PC-3 (cell line): ENCODE measurements around the gene DAB1.

Experiments used
- CTCF ChIP-seq: fragments of 300-600 bp; sonication (generic); conservative IDR thresholded peaks from 2 replicates; pipeline ENCODE4 v1.5.1; 2017; ENCODE audit warnings: antibody characterized with exemption, low read depth, mild to moderate bottlenecking, low read length
- EZH2 ChIP-seq: fragments of 300-600 bp; sonication (generic); IDR thresholded peaks from one replicate; pipeline ENCODE4 v1.6.1; 2017; ENCODE audit warnings: antibody characterized with exemption, mild to moderate bottlenecking, low read length; ENCODE audit not compliant: unreplicated experiment
- EZH2phosphoT487 ChIP-seq: fragments of 300-600 bp; sonication (generic); IDR thresholded peaks from 2 replicates; pipeline ENCODE4 v1.6.1; 2018; ENCODE audit warnings: mild to moderate bottlenecking, antibody characterized with exemption, low read length, borderline replicate concordance

- TF ChIP-seq CTCF (no peak), EZH2 (no peak), EZH2phosphoT487 (no peak)
These were observed 114.2 kb downstream of the DAB1 start for GRCh38 chr1:57309630-57310029.
